ENCODE data around the gene LCE1B.

The LCE1B gene

GRCh38 chr1:152817309-152817708 lies 5.5 kb downstream of the LCE1B start:
- no peak for DNase-seq (ENCODE audit: low read depth)
- no peak overlapping the region for H3K4me3 ChIP-seq (ENCODE audit: low read depth, low read length)
- TF ChIP-seq CTCF (IDR thresholded peaks at IDR 0.05; ENCODE audit: insufficient read depth, low read depth, low read length, missing control alignments) = no peak

DNA sequence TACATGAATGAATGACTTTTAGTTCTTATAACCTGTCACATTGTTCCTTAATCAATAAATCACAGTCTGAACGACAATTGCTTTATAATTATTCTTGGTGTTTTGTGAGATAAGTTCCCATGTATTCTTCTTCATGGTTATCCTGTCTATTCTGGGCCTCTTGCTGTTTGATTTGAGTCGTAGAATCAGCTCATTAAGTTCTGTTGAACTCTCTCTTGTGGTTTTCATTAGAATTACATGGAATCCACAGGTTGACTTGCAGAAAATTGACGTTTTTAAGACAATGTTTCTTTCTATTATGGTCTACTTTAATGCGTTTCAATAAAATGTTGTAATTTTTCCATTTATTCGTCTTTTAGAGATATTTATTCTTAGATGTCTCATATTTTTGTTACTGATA lies 11.5 kb downstream of the LCE1B start:
- no peak overlapping the region for H3K4me3 ChIP-seq (ENCODE audit: low read depth, low read length)
- no peak for DNase-seq (ENCODE audit: low read depth)
- no peak for TF ChIP-seq CTCF (IDR thresholded peaks at IDR 0.05; ENCODE audit: insufficient read depth, low read depth, low read length, missing control alignments)

DNA sequence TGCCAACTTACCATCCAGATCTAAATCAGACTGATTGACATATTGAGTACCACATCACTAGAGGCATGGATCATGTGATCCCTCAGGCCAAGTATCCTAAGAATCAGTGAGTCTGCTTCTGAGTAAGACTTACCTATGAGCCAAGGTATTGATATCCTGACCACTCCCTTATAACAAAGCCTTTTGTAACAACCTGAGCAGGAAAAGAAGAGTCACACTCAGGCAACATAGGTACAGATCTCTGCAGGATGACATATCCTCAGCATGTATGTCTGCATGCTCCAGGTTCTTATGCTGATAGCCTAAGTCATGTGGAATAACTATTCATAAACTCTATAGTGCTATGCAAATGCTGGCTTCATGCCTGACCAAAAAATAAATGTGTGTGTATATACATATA lies 13.2 kb downstream of the LCE1B start:
- no peak overlapping the region for H3K4me3 ChIP-seq (ENCODE audit: low read depth, low read length)
- no peak for DNase-seq (ENCODE audit: low read depth)
- TF ChIP-seq CTCF (IDR thresholded peaks at IDR 0.05; ENCODE audit: insufficient read depth, low read depth, low read length, missing control alignments) = no peak

GRCh38 chr1:152827173-152827572 lies 15.4 kb downstream of the LCE1B start, which contains the start of gene LCE1A:
TSS of gene LCE1A (plus strand) at chr1:152827473. CDS start at chr1:152827473, 0 bp downstream.
- DNase-seq (ENCODE audit: low read depth) = no peak
- TF ChIP-seq CTCF (IDR thresholded peaks at IDR 0.05; ENCODE audit: insufficient read depth, low read depth, low read length, missing control alignments) = no peak
- no peak within 1 kb of the TSS for H3K4me3 ChIP-seq (ENCODE audit: low read depth, low read length)

- TF ChIP-seq CTCF (IDR thresholded peaks at IDR 0.05; ENCODE audit: insufficient read depth, low read depth, low read length, missing control alignments) = no peak
- no peak for DNase-seq (ENCODE audit: low read depth)
- no peak overlapping the region for H3K4me3 ChIP-seq (ENCODE audit: low read depth, low read length)
Observed at GRCh38 chr1:152836870-152837269, 25.1 kb downstream of the LCE1B start.

- DNase-seq (ENCODE audit: low read depth) = no peak
- H3K4me3 ChIP-seq (ENCODE audit: low read depth, low read length) = no peak within 1 kb of the TSS
- TF ChIP-seq CTCF (IDR thresholded peaks at IDR 0.05; ENCODE audit: insufficient read depth, low read depth, low read length, missing control alignments) = no peak
Observed at GRCh38 chr1:152842556-152842955, 30.8 kb downstream of the LCE1B start, which contains the start of gene LCE6A. TSS of gene LCE6A (plus strand) at chr1:152842856. CDS start at chr1:152843521, 665 bp downstream.

- TF ChIP-seq CTCF (IDR thresholded peaks at IDR 0.05; ENCODE audit: insufficient read depth, low read depth, low read length, missing control alignments) = no peak
- H3K4me3 ChIP-seq (ENCODE audit: low read depth, low read length) = no peak overlapping the region
- no peak for DNase-seq (ENCODE audit: low read depth)
Observed at GRCh38 chr1:152855661-152856060, 43.9 kb downstream of the LCE1B start.
